ENCODE results near the gene SP2. TPM values are rescaled to one million over a fixed set of nuclear protein-coding genes. Genes with fewer than 3 reads are reported as not detected.

SP2 gene
- total and polyA plus RNA-seq, 2 of the 13 experiments (the other 11 are each of a cell fraction or from before 2014, with no cell fraction given): 1.4 to 4.8 TPM

- TF ChIP-seq E2F2 (CRISPR knock-in tag; IDR thresholded peaks at IDR 0.05; ENCODE audit: borderline replicate concordance) (no peak), ZNF619 (CRISPR knock-in tag; IDR thresholded peaks at IDR 0.05) (no peak), ZNF746 (CRISPR knock-in tag; IDR thresholded peaks at IDR 0.05) (0 out of 2 replicates have a peak, but pooled peaks have one; percentile 49), ZFP90 (CRISPR knock-in tag; IDR thresholded peaks at IDR 0.05; ENCODE audit: borderline replicate concordance) (no peak), THAP11 (CRISPR knock-in tag; IDR thresholded peaks at IDR 0.05) (no peak), NFKB2 (CRISPR knock-in tag; IDR thresholded peaks at IDR 0.05; ENCODE audit: borderline replicate concordance) (no peak; the same call in 1 of the 2 replicates), ZNF484 (CRISPR knock-in tag; IDR thresholded peaks at IDR 0.05; ENCODE audit: borderline replicate concordance, low read depth) (no peak), ZNF576 (CRISPR knock-in tag; IDR thresholded peaks at IDR 0.05) (no peak), ZNF605 (CRISPR knock-in tag; IDR thresholded peaks at IDR 0.05) (peak; percentile 57), KDM5A (IDR thresholded peaks at IDR 0.05; ENCODE audit: borderline replicate concordance, low read length) (no peak; the same call in 1 of the 2 replicates), JUN (CRISPR knock-in tag; IDR thresholded peaks at IDR 0.05) (no peak), ZZZ3 (CRISPR knock-in tag; IDR thresholded peaks at IDR 0.05; ENCODE audit: borderline replicate concordance) (no peak), NFKBIZ (CRISPR knock-in tag; IDR thresholded peaks at IDR 0.05) (peak; percentile 8; the same call in 1 of the 2 replicates), ZBTB1 (CRISPR knock-in tag; IDR thresholded peaks at IDR 0.05; ENCODE audit: borderline replicate concordance) (no peak)
- TF ChIP-seq, protein P1, sequence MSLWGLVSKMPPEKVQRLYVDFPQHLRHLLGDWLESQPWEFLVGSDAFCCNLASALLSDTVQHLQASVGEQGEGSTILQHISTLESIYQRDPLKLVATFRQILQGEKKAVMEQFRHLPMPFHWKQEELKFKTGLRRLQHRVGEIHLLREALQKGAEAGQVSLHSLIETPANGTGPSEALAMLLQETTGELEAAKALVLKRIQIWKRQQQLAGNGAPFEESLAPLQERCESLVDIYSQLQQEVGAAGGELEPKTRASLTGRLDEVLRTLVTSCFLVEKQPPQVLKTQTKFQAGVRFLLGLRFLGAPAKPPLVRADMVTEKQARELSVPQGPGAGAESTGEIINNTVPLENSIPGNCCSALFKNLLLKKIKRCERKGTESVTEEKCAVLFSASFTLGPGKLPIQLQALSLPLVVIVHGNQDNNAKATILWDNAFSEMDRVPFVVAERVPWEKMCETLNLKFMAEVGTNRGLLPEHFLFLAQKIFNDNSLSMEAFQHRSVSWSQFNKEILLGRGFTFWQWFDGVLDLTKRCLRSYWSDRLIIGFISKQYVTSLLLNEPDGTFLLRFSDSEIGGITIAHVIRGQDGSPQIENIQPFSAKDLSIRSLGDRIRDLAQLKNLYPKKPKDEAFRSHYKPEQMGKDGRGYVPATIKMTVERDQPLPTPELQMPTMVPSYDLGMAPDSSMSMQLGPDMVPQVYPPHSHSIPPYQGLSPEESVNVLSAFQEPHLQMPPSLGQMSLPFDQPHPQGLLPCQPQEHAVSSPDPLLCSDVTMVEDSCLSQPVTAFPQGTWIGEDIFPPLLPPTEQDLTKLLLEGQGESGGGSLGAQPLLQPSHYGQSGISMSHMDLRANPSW (CRISPR knock-in tag; IDR thresholded peaks at IDR 0.05; ENCODE audit: borderline replicate concordance): no peak
- TF ChIP-seq, protein P2, sequence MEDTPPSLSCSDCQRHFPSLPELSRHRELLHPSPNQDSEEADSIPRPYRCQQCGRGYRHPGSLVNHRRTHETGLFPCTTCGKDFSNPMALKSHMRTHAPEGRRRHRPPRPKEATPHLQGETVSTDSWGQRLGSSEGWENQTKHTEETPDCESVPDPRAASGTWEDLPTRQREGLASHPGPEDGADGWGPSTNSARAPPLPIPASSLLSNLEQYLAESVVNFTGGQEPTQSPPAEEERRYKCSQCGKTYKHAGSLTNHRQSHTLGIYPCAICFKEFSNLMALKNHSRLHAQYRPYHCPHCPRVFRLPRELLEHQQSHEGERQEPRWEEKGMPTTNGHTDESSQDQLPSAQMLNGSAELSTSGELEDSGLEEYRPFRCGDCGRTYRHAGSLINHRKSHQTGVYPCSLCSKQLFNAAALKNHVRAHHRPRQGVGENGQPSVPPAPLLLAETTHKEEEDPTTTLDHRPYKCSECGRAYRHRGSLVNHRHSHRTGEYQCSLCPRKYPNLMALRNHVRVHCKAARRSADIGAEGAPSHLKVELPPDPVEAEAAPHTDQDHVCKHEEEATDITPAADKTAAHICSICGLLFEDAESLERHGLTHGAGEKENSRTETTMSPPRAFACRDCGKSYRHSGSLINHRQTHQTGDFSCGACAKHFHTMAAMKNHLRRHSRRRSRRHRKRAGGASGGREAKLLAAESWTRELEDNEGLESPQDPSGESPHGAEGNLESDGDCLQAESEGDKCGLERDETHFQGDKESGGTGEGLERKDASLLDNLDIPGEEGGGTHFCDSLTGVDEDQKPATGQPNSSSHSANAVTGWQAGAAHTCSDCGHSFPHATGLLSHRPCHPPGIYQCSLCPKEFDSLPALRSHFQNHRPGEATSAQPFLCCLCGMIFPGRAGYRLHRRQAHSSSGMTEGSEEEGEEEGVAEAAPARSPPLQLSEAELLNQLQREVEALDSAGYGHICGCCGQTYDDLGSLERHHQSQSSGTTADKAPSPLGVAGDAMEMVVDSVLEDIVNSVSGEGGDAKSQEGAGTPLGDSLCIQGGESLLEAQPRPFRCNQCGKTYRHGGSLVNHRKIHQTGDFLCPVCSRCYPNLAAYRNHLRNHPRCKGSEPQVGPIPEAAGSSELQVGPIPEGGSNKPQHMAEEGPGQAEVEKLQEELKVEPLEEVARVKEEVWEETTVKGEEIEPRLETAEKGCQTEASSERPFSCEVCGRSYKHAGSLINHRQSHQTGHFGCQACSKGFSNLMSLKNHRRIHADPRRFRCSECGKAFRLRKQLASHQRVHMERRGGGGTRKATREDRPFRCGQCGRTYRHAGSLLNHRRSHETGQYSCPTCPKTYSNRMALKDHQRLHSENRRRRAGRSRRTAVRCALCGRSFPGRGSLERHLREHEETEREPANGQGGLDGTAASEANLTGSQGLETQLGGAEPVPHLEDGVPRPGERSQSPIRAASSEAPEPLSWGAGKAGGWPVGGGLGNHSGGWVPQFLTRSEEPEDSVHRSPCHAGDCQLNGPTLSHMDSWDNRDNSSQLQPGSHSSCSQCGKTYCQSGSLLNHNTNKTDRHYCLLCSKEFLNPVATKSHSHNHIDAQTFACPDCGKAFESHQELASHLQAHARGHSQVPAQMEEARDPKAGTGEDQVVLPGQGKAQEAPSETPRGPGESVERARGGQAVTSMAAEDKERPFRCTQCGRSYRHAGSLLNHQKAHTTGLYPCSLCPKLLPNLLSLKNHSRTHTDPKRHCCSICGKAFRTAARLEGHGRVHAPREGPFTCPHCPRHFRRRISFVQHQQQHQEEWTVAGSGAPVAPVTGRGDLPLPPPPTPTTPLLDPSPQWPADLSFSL (CRISPR knock-in tag; IDR thresholded peaks at IDR 0.05): no peak
- TF ChIP-seq, protein P3, sequence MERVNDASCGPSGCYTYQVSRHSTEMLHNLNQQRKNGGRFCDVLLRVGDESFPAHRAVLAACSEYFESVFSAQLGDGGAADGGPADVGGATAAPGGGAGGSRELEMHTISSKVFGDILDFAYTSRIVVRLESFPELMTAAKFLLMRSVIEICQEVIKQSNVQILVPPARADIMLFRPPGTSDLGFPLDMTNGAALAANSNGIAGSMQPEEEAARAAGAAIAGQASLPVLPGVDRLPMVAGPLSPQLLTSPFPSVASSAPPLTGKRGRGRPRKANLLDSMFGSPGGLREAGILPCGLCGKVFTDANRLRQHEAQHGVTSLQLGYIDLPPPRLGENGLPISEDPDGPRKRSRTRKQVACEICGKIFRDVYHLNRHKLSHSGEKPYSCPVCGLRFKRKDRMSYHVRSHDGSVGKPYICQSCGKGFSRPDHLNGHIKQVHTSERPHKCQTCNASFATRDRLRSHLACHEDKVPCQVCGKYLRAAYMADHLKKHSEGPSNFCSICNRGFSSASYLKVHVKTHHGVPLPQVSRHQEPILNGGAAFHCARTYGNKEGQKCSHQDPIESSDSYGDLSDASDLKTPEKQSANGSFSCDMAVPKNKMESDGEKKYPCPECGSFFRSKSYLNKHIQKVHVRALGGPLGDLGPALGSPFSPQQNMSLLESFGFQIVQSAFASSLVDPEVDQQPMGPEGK (CRISPR knock-in tag; IDR thresholded peaks at IDR 0.05): peak; percentile 36; the same call in 1 of the 2 replicates
Measured at GRCh38 chr17:47895347-47895855, 635 bp upstream of the SP2 start (continued).

Measured in HepG2 (cell line).